GM18498 (cell line): ENCODE data around the gene TSPYL2.

Experiments used
- ATAC-seq: cut with Tn5 transposase; IDR thresholded peaks from one replicate; pipeline ENCODE4 v1.9.1; 2021; ENCODE audit warnings: mild to moderate bottlenecking, moderate library complexity; ENCODE audit not compliant: unreplicated experiment

TSPYL2 gene

GRCh38 chrX:53081925-53082772, at the start of gene TSPYL2:
Gene TSPYL2, plus strand, starts transcription at chrX:53082367. Its CDS starts 132 bp downstream, at chrX:53082499.
- peak; percentile 95 for ATAC-seq

GRCh38 chrX:53036149-53036548, 46.0 kb upstream of the TSPYL2 start:
- no peak for ATAC-seq

- no peak for ATAC-seq
Observed at GRCh38 chrX:53039236-53039635, 42.9 kb upstream of the TSPYL2 start.

GRCh38 chrX:53044995-53045394, 37.2 kb upstream of the TSPYL2 start:
- no peak for ATAC-seq

- ATAC-seq: no peak
Observed at GRCh38 chrX:53047228-53047627, 34.9 kb upstream of the TSPYL2 start.

GRCh38 chrX:53048169-53049126, 33.7 kb upstream of the TSPYL2 start, which contains the start of gene GPR173:
Gene GPR173, plus strand, starts transcription at chrX:53048789. Its CDS starts 27,833 bp downstream, at chrX:53076622.
- no peak for ATAC-seq

GRCh38 chrX:53049127-53049517, 33.0 kb upstream of the TSPYL2 start:
- ATAC-seq: no peak

GRCh38 chrX:53050841-53051240, 31.3 kb upstream of the TSPYL2 start:
- ATAC-seq: no peak

GRCh38 chrX:53055244-53055849, 26.8 kb upstream of the TSPYL2 start:
- ATAC-seq: no peak

GRCh38 chrX:53056292-53056691, 25.9 kb upstream of the TSPYL2 start:
- no peak for ATAC-seq

GRCh38 chrX:53065104-53065503, 17.1 kb upstream of the TSPYL2 start:
- ATAC-seq: no peak

GRCh38 chrX:53071064-53071463, 11.1 kb upstream of the TSPYL2 start:
- ATAC-seq: no peak

GRCh38 chrX:53071604-53072417, 10.4 kb upstream of the TSPYL2 start:
- peak; percentile 84 for ATAC-seq

- ATAC-seq: no peak
Observed at GRCh38 chrX:53072418-53073114, 9.6 kb upstream of the TSPYL2 start.

GRCh38 chrX:53073115-53073586, 9.0 kb upstream of the TSPYL2 start:
- no peak for ATAC-seq

GRCh38 chrX:53075011-53075410, 7.2 kb upstream of the TSPYL2 start:
- no peak for ATAC-seq

GRCh38 chrX:53076671-53077070, 5.5 kb upstream of the TSPYL2 start:
- no peak for ATAC-seq

GRCh38 chrX:53077207-53078197, 4.7 kb upstream of the TSPYL2 start:
- ATAC-seq: no peak
